Stimulated activated memory B cell treated with anti-CD40 and anti-IgM and Interleukin-4, amounts not matched to agents 10 μg/mL and 1 μg/mL and 100 μg/mL, for 72 hours (primary cell): Measurements from ENCODE around the gene KNSTRN.
A peak's percentile ranks its signal among the peaks of the same experiment; 100 is the strongest.

Source experiments
- ATAC-seq: fragments of 150-1000 bp; cut with Tn5 transposase; 2 replicates; pipeline ENCODE4 v1.10.0; 2021
- H3K27ac Mint-ChIP-seq: one replicate; pipeline ENCODE4 v1.8.0; 2022; ENCODE audit warnings: mild to moderate bottlenecking, mixed read lengths
- H3K27me3 Mint-ChIP-seq: one replicate; pipeline ENCODE4 v1.8.0; 2022; ENCODE audit warnings: mixed read lengths
- H3K36me3 Mint-ChIP-seq: one replicate; pipeline ENCODE4 v1.8.0; 2022; ENCODE audit warnings: mixed read lengths
- H3K4me1 Mint-ChIP-seq: one replicate; pipeline ENCODE4 v1.8.0; 2022; ENCODE audit warnings: mixed read lengths
- H3K4me3 Mint-ChIP-seq: one replicate; pipeline ENCODE4 v1.8.0; 2022; ENCODE audit warnings: mild to moderate bottlenecking, moderate library complexity, mixed read lengths
- H3K9me3 Mint-ChIP-seq: one replicate; pipeline ENCODE4 v1.8.0; 2022; ENCODE audit warnings: mixed read lengths

The KNSTRN gene

DNA sequence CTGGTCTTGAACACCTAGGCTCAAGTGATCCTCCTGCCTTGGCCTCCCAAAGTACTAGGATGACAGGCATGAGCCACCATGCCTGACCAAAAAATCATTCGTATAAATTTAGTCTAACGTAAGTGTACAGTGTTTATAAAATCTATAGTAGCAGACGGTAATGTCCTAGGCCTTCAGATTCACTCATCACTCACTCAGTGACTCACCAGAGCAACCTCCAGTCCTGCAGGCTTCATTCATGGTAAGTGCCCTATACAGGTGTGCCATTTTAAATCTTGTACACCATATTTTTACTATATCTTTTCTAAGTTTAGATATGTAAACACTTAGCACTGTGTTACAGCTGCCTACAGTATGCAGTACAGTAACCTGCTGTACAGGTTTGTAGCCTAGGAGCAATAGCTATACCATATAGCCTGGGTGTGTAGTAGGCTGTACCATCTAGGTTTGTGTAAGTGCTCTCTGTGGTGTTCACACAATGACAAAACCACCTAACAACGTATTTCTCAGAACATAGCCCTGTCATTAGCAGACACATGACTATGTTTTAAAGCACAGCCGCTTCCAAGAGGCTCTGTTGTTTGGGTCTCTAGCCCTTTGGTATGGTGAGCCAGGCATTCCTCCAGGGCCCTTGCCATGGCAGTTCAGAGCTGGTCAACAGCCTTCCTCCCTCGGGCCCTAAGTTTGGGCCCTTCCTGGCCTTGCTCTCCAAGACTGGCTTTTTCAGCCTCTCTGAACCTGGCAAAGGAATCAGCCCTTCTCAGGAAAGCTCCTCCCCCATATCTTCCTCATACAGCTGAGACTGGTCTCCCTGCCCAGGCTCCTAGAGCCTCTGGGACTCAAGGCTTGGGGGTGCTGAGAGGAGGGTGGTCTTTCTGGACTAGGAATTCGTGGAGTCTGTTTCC lies 39.9 kb upstream of the KNSTRN start:
- no peak overlapping the region for H3K4me3 Mint-ChIP-seq
- no peak overlapping the region for H3K27ac Mint-ChIP-seq
- no peaks in the 10 kb centered on the region for H3K36me3 Mint-ChIP-seq
- no peaks in the 10 kb centered on the region for H3K9me3 Mint-ChIP-seq
- peaks cover 12% of the 10 kb centered on the region for H3K4me1 Mint-ChIP-seq
- no peak for ATAC-seq
- H3K27me3 Mint-ChIP-seq = no peaks in the 10 kb centered on the region

DNA sequence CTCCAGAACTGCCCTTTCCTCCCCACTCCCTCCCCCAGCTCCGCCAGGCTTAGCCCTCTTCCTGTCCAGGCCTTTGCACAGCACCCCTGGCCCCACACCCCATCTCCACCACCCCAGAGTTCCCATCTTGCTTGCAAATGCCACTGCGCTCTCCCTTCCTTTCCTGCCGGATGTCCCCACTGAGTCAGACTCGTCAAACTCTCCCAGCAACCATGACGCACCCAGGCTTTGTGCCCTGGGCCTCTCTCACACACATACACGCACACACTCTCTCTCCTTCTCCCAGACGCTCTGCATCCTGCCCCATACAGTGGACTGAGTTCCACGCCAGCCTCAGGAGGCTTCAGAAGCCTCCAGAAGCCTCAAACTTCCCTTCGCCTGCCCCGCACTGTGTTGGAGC lies 39.0 kb upstream of the KNSTRN start:
- H3K36me3 Mint-ChIP-seq = no peaks in the 10 kb centered on the region
- H3K27me3 Mint-ChIP-seq = no peaks in the 10 kb centered on the region
- no peaks in the 10 kb centered on the region for H3K9me3 Mint-ChIP-seq
- no peak overlapping the region for H3K27ac Mint-ChIP-seq
- no peak for ATAC-seq
- no peak overlapping the region for H3K4me3 Mint-ChIP-seq
- H3K4me1 Mint-ChIP-seq = peaks cover 6% of the 10 kb centered on the region

GRCh38 chr15:40344217-40344616 lies 38.3 kb upstream of the KNSTRN start:
- Mint-ChIP-seq H3K9me3 (no peaks in the 10 kb centered on the region), H3K27ac (no peak overlapping the region), H3K36me3 (no peaks in the 10 kb centered on the region), H3K27me3 (no peaks in the 10 kb centered on the region), H3K4me1 (peaks cover 6% of the 10 kb centered on the region), H3K4me3 (no peak overlapping the region)
- no peak for ATAC-seq

GRCh38 chr15:40344631-40345120 lies 37.8 kb upstream of the KNSTRN start:
- H3K36me3 Mint-ChIP-seq = no peaks in the 10 kb centered on the region
- peaks cover 6% of the 10 kb centered on the region for H3K4me1 Mint-ChIP-seq
- H3K27me3 Mint-ChIP-seq = no peaks in the 10 kb centered on the region
- no peaks in the 10 kb centered on the region for H3K9me3 Mint-ChIP-seq
- H3K27ac Mint-ChIP-seq = no peak overlapping the region
- peak; percentile 63 for ATAC-seq
- H3K4me3 Mint-ChIP-seq = no peak overlapping the region

DNA sequence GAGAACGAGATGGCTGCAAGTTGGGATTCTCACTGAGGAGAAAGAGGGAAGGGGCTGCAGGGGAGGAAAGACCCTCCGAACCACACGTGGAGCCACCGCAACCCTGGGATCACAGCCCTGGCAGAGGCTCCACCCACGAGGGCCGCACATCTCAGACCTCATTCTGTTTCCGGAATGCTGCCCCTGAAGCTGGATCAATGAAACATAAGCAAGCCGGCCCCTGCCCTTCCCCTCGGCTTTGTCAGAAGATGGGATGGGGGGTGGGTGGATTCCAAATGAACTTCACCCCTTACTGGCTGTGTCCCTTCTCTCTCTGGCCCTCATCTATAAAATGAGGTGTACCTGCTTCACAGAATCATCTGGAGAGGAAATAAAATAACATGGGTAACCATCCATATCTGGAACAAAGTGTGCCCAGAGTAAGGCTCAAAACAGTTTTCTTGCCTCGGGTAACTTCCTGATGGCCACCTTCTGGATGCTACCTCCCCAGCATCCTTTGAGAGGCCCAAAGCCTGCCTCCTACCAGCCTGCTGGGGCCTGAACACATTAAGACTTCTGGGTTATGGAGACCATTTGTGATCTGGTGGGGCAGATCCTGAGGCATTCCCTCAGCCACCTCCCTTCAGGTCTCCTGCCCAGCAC lies 37.2 kb upstream of the KNSTRN start:
- Mint-ChIP-seq H3K36me3 (no peaks in the 10 kb centered on the region), H3K27ac (no peak overlapping the region), H3K9me3 (no peaks in the 10 kb centered on the region), H3K4me3 (no peak overlapping the region), H3K4me1 (peaks cover 6% of the 10 kb centered on the region), H3K27me3 (no peaks in the 10 kb centered on the region)
- no peak for ATAC-seq

DNA sequence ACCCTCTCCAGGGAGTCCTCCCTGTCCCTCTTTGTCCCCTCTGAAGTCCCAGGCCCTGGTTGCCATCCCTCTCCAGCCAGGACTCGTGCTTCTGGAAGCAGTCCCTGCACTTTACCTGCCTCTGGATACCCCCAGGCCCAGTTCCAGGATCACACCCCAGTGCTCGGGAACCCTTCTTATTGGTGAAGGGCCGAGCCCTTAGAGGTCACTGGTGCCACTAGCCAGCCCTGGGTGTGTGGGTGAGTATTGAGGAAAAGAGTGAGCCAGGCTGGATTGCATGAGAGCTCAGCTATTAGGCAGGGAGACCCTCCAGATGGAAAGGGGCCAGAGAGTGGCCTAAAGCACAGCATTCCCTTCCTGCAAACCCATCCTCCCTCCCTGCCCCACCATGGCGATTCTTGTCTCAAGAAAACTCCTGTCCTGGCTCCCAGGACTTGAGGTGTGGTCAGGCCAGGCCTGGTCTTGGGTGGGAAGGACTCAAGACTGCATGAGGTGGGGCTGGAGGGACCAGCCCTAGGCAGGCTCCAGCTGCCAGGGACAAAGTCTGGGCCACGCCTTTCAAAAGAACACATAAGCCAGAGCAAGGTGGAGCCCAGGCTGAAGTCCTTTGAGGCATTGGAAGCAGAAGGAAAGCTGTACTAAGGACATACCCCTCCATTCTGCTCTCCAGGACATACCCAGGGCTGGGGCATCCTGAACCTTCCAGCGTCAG lies 36.5 kb upstream of the KNSTRN start:
- no peaks in the 10 kb centered on the region for H3K9me3 Mint-ChIP-seq
- no peak overlapping the region for H3K4me3 Mint-ChIP-seq
- H3K27me3 Mint-ChIP-seq = no peaks in the 10 kb centered on the region
- ATAC-seq = no peak
- H3K36me3 Mint-ChIP-seq = no peaks in the 10 kb centered on the region
- H3K27ac Mint-ChIP-seq = no peak overlapping the region
- H3K4me1 Mint-ChIP-seq = peaks cover 6% of the 10 kb centered on the region

DNA sequence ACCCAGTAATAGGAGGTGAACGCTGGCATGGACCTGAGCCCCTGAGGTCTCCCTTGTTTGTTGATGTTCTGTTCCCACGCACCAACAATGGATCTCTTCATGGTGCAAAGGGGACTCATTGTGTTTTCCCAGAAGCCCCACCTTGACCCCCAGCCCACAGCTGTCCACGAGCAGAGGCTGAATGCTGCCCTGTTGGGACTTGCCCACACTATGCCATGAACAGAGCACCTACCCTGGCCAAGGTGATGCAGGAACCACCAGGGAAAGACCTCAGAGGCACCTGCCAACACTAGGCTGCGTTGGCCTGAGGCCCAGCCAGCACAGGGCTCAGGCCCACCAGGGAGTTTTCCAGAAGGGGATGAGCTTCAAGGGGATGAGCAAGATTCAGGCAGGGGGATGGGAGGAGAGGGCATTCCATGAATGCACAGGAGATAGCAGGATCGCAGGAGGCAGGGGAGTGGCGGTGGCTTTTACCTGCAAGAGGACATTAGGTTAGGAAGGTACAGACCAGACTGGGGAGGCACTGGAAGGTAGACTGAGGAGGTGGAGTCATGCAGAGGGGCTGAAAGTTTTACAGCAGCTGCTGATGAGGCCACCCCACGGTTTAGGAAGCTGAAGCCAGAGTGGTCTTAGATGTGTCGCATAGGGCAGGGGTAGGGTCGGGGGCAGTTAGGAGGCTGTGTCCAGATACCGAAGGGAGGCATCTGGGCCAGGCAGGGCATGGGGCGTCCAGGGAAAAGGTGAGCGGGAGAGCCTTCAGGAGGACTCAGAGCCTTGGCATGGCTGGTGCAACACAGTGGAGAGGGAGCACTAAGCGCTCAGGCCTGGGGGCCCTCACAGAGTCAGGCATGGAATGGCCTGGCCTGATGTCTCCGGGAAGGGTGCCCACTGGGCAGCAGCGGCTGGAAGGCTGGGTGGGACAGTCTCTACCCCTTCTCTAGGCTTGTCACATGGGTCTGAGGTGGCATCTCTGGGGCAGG lies 35.7 kb upstream of the KNSTRN start:
- no peak overlapping the region for H3K4me3 Mint-ChIP-seq
- H3K9me3 Mint-ChIP-seq = no peaks in the 10 kb centered on the region
- no peak overlapping the region for H3K27ac Mint-ChIP-seq
- ATAC-seq = no peak
- no peaks in the 10 kb centered on the region for H3K27me3 Mint-ChIP-seq
- no peaks in the 10 kb centered on the region for H3K36me3 Mint-ChIP-seq
- peaks cover 6% of the 10 kb centered on the region for H3K4me1 Mint-ChIP-seq

- no peaks in the 10 kb centered on the region for H3K9me3 Mint-ChIP-seq
- no peak for ATAC-seq
- no peak overlapping the region for H3K4me3 Mint-ChIP-seq
- H3K27ac Mint-ChIP-seq = no peak overlapping the region
- H3K27me3 Mint-ChIP-seq = no peaks in the 10 kb centered on the region
- no peaks in the 10 kb centered on the region for H3K36me3 Mint-ChIP-seq
- peaks cover 6% of the 10 kb centered on the region for H3K4me1 Mint-ChIP-seq
These were observed 34.7 kb upstream of the KNSTRN start for GRCh38 chr15:40347559-40348473.

DNA sequence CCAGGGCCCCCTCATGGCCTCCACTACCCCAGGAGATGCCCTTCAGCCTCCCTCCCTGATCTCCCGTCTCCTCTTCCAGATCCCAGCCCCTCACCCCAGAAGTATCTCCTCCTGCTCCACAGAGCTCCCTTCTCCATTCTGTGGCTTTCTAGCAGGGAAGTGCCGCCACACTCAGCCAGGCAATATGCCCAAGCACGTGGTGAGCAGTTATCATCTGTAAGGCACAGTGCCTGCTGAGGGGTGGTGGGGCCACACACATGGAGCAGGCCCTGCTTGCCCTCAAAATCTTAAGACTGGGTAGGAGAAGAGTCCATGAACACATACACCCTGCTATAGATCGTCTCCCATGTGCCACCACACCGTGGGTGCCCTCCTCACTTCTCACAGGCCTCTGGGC lies 34.0 kb upstream of the KNSTRN start:
- no peaks in the 10 kb centered on the region for H3K36me3 Mint-ChIP-seq
- H3K4me1 Mint-ChIP-seq = peaks cover 6% of the 10 kb centered on the region
- no peaks in the 10 kb centered on the region for H3K9me3 Mint-ChIP-seq
- no peak for ATAC-seq
- H3K27me3 Mint-ChIP-seq = no peaks in the 10 kb centered on the region
- no peak overlapping the region for H3K27ac Mint-ChIP-seq
- no peak overlapping the region for H3K4me3 Mint-ChIP-seq

GRCh38 chr15:40349163-40349562 lies 33.4 kb upstream of the KNSTRN start:
- Mint-ChIP-seq H3K27me3 (no peaks in the 10 kb centered on the region), H3K36me3 (no peaks in the 10 kb centered on the region), H3K4me1 (peaks cover 6% of the 10 kb centered on the region), H3K4me3 (no peak overlapping the region), H3K27ac (no peak overlapping the region), H3K9me3 (no peaks in the 10 kb centered on the region)
- no peak for ATAC-seq

DNA sequence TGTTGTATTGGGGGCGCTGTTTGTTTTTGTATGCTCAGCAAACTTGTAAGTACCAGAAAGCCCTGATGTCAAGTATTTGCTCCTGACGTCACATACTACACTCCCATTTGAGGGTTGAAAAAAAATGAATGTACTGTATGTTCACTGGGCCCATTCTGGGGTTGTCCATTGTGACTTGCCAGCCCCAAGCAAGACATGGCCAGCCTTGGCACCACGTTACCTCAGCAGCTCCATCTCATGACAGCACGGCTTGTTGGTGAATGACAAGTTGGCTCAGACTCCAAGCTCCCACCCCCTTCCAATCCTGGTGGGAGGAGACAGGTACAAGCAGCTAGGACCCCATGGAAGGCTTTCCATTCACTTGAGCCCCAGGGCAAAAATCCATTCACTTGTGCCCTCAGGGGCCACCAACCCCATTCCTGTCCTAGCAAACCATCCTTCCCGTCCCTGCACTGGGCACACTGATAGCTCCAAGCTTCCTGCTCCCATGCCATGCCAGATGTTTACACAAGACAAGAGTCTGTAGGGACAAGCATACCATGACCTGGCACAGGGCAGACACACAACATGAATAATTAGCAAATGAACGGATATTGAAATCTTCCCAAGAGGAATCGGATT lies 30.1 kb upstream of the KNSTRN start:
- Mint-ChIP-seq H3K27me3 (no peaks in the 10 kb centered on the region), H3K4me1 (peaks cover 6% of the 10 kb centered on the region), H3K9me3 (no peaks in the 10 kb centered on the region), H3K27ac (no peak overlapping the region), H3K4me3 (no peak overlapping the region), H3K36me3 (no peaks in the 10 kb centered on the region)
- no peak for ATAC-seq

DNA sequence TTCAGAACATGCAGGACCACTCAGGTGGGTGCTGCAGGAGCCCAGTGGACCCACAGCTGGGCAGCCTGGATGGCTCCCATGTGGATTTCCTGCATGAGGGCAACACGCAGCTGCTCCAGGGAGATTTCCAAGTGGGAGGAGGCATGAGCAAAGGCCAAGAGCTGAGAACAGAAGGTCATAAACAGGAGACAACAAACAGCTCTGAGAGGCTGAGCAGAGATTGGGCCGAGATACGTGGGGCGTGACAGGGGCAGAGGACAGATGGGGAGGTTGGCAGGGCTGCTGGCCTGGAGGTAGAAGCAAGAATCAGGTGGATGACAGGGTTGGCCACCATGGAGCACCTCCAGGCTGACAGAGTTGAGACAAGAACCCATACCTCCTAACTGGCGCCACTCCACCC lies 28.8 kb upstream of the KNSTRN start:
- Mint-ChIP-seq H3K27ac (no peak overlapping the region), H3K4me1 (peaks cover 10% of the 10 kb centered on the region), H3K36me3 (no peaks in the 10 kb centered on the region), H3K4me3 (no peak overlapping the region), H3K27me3 (no peaks in the 10 kb centered on the region), H3K9me3 (no peaks in the 10 kb centered on the region)
- no peak for ATAC-seq

DNA sequence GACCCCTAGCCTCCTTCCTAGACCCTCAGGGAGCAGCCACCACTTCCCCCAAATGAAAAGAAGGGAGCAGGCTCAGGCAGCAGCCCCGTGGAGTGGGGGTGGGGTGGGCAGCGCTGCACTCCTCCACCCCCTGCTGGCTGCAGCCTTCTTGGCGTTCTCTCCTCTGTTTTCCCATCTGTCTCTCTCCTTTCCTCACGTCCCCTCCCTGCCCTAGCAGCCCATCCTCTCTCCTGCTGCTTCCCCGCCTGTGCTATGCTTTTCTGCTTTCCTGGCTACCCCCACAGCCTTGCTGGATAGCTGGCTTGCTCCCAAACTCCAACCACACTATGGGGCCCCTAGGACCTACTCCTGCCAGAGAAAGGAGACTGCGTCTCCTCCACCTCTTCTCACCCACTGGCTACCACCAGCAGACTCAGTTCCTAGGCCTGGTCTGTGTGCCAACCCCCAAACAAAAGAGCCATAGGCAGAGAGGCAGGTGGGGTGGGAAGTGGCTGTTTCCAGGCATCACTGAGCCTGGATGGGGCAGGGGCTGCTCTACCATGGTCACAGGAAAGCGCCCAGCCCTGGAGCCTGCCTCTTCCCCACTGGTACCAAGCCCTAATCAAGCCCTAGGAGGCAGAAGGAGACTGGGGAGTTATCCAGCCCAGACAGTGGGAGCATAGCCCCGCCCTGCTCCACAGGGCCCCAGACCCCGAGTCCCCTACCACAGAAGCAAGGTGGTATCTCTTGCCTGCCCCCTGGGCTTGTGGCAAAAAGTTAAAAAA lies 27.9 kb upstream of the KNSTRN start:
- H3K27me3 Mint-ChIP-seq = no peaks in the 10 kb centered on the region
- ATAC-seq = no peak
- H3K9me3 Mint-ChIP-seq = no peaks in the 10 kb centered on the region
- H3K4me3 Mint-ChIP-seq = no peak overlapping the region
- H3K36me3 Mint-ChIP-seq = no peaks in the 10 kb centered on the region
- peaks cover 15% of the 10 kb centered on the region for H3K4me1 Mint-ChIP-seq
- H3K27ac Mint-ChIP-seq = no peak overlapping the region
